Non-pigmented ciliary epithelial cell (primary cell): ENCODE data around the gene PTPRM.

ENCODE experiments used
- DNase-seq: peaks from one replicate; pipeline ENCODE4 v3.0.0-alpha.2; 2010; ENCODE audit warnings: low read depth

Gene PTPRM

DNA sequence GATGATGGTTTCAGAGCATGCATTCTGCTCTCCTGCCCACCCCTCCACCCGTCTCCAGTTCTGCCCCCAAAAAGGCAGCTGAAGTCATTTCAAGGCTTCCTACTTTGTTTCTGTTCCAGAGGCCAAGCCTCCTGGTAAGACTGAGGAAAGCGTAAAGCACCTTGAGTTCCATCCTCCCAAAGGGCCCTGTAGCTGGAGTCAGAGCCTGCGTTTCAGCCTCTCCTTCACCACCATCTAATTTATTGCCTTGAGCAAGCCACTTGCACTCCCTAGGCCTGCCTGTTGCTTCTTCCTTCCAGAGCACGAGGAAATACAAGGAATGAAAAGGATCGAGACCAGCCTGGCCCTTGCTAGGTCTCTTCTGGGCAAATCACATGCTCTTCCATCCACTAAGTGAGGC is 797.9 kb downstream of the PTPRM start:
- DNase-seq, result no peak

DNA sequence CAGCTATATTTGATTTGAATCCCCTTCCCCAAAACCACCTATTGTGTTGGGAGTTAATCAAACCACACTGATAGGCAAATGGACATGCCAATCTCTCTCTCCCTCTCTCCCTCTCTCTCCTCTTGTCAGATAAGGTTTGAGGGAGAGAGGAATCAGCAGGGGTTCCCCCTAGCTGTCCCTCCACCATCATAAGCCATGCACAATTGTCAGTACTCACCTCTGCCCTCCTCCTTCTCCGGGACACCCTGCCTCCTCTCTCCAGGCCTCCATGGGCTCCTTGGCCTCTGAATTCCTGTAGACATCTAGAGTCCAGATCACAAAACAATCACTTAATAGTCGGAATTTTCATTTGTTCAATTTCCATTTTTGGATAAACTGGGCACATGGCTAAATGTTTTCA is 798.4 kb downstream of the PTPRM start:
- no peak for DNase-seq

DNA sequence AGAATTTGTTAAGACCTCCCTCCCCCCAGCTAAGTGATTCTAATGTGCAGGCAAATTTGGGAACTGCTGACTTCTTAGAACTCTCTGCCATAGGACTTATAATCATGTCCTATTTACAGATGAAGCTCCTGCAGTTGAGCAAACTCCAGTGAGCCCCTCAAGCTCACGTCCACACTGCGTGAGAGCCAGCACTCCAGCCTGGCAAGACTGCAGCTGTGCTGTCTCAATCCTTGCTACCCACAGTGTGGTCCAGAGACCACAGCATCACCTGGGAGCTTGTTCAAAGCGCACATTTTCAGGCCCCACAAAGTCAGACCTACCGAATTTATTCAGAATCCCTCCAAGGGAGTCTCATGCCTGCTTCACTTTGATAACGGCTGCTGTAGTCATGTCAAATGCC is 799.0 kb downstream of the PTPRM start:
- DNase-seq, result no peak

DNA sequence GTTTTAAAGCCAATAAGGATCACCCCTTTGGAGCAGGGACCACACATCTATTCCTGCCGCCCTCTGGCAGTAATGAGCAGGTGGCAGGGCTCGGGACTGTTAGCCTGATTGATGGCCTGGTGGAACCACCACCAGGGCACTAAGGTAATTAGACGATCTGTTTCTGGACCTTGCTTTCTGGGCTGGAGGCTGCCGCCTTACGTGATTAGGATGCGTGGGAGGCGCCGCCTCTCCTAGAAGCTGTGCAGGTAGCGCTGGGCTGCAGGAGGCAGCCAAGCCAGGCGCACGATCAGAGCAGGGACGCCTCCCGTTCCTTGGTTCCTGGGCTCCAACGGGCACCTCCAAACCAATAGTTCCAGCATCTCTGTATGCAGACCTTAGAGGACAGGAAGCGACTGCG is 799.5 kb downstream of the PTPRM start:
- no peak for DNase-seq

DNA sequence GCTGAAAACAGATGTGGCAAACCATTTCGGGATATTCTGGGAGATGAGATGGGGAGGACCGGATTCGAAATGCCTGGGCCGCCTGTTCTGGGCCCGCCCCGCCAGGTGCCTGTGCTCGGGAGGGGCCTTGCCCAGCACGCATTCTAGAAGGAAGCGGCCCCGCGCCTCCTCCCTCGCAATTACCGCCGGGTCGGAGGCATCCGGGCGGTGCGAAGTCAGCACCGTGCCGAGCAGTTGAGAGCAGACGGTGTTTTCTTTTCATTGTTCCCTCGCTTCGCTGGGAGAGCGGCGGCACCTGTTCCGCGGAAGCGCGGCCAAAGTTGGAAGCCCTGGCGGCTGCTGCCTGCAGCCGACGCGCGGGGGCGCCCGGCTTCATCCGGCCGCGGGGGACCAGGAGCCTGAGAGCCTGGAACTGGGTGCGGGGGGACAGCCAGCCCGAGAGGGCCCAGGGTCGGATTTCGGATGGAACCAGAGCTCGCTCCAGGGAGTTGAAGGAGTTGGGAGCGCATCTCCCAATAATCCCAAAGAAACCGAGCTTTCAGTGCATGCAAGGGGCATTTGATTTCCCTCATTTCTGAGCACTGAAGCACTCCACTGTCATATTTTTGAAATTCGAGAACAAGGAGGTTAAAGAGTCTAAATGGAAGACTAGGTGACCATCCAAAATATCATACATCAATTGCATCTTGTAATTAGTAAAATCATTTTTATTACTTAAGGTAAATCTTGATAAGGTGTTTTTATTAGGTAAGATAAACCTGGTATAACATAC is 800.3 kb downstream of the PTPRM start:
- no peak for DNase-seq

DNA sequence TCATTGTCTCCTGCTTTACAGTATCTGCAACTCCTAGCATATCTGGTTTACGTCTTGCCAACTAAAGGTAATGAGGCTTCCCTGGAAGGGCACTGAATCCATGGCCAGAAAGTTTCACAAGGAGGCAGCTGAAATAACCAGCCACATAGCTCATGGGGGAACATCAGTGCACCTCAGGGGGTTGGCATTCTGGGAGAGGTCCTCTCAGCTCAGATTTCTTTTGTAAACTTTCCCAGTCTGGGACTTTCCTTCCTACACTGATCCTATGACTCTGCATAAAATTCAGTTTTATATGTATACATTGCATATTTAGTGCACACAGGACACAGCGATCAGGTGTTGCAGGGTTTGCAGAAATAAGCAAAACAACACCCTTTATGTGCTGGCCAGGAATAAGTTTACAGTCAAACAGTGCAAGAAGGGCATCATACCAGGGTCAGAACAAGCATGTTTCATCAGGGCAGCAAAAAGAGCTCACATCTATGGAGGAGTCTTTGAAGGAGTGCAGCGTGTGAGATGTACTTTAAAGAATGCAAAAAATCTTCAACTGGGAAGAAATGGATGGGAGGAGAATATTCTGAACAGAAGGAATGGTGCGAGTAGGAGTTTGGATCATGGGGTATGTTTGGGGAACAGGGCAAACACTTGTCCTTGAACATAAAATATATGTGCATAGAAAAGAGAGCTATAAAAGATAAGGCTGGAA is 801.5 kb downstream of the PTPRM start:
- DNase-seq, result no peak

DNA sequence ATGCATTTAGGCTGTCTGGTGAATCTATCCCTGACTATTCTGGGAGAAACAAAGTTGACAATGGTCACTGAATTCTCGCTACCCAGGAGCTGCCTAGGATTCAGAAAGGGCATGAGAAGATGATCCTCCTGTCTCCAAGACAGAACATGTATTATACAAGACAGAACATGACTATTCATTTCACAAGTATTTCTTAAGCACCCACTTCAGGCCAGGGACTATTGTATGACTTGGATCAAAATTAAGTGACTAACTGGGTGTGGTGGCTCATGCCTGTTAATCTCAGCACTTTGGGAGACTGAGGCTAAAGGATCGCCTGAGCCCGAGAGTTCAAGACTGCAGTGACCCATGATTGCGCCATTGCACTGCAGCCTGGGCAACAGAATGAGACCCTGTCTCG is 806.4 kb downstream of the PTPRM start:
- no peak for DNase-seq

DNA sequence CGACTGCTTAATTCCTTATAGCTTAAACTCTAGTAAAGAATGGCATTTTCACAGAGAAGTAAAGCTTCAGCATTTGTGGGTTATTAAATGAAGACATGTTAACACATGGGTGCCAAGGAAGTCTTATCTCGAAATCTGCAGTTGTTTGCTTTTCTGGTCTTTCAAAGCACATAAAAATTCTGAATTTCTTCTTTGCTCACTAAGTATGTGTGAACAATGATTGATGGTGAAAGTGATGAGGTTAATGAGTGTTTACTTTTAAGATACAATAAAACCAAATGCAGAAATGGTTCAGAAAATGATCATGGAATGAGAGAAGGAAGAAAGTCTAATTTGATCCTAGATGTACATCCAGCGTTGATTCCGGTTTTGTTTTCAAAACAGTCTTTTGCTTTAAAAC is 807.6 kb downstream of the PTPRM start:
- DNase-seq, result no peak

DNA sequence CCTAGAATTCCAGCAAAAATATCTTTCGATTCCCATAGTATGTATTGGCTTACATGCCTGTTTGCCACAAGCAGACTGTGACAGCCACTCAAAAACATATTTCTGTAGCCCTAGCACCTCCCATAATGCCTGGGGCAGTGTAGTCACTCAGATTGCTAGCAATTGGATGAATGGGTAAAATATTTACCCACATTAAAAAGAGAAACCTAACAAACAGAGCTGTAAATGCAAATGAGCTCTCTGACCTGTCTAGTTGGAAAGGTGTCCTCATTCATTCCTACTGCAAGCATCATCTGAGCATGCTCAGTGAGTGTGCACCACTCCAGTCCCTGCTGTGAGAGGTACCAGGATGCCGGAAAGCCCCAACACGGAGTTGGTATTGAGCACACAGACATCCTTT is 808.1 kb downstream of the PTPRM start:
- DNase-seq, result no peak

DNA sequence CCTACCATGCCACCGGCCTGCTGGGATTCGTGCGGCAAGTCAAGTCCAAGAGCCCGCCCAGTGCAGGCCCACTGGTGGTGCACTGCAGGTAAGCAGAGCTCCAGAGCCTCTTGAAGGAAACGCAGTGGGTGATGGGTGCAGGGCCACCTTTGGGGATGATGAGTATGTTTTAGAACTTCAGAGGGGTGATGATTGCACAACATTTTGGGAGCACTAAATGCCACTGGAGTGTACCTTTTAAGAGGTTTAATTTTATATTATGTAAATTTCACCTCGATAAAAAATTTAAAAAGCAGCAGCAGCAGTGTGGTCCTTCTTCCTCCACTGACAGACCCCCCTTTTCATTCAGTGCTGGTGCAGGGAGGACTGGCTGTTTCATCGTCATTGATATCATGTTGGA is 809.0 kb downstream of the PTPRM start:
- DNase-seq, result no peak

DNA sequence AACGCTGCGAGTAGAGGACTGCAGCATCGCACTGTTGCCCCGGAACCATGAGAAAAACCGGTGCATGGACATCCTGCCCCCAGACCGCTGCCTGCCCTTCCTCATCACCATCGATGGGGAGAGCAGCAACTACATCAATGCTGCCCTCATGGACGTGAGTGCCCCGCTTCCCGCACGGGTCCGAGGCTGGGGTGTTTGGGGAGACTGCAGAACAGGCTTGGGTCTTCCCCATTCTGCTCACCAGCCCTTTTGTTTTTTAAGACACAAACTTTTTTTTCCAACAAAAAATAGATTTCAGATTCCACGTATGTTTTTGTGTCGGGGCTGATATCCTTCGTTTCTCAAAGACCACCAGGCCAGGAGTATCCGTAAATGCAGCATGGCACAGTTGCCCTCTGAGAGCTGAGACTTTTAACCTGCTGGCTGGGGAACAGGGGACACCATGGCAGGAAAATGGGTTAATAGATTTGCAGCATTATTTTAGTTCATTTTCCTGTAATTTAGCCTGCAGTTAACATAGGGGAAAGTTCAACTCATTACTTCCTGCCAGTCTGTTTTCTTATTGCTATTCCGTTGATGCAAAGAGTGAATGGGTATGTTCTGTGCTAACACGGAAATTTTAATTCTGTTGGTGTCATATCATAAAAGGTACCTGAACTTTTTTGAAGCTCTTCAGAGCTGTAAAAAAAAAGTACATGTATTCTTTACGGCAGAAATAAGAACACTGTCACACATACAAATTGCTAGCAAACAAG is 812.2 kb downstream of the PTPRM start:
- no peak for DNase-seq

DNA sequence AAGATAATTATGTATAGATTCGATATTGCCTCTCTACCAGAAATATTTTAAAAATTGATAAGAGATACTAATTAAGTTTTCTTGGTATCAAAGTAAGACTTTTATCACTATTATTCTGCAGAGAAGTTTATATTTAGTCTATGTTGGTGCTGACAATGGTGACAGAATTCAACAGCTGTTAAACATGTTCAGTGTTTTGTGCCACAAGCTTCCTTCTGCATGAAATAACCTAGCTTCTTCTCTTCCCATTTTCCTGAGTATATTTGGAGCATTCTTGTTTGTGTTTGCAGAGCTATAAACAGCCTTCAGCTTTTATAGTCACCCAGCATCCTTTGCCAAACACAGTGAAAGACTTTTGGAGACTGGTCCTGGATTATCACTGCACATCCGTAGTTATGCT is 812.9 kb downstream of the PTPRM start:
- no peak for DNase-seq

DNA sequence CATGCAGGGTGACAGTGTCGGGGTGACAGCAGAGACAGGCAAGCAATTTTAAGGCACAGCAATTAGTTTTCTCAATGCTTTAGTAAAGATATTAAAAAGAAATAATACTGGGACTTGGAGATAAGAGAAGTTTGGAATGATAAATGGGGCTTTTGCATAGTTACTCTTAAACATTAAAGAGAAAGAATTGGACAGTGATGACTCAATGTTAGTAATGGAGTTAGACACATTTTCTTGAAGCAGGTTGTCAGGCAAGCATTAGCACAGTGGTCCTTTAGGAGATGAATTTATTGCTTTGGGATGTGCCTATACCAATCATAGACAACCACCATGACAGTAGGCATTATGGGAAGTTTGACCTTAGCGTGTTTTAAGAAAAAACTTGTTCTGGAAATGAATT is 813.8 kb downstream of the PTPRM start:
- DNase-seq, result no peak

DNA sequence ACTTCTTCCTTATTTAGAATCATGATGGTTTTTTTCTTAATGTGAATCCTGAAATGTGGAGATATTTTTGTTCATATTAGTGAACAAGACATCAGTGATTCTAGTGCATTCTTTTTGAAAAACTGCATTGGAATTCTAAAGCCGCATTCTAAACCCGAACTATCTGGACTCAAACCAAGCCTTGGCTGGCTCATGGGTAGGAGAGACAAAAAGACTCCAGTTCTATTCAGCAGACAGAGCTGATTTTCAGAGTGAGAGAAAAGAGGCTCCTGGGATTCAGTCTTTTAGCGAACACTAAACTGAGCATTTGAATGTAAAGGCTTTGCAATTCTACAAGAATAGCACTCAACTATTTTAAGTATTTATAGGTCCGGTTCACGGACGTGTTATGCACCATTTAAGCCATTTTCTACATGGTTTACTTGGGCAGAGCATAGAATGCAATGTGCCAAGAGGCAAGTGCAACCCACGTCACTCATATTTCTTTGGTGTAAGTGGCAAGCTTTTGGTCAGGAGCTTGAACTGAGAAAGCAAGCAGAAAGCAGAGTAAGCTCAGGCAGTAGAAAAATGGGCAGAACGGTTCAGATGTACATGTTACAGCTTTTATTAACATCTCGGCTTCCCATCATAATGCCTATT is 814.8 kb downstream of the PTPRM start:
- no peak for DNase-seq

DNA sequence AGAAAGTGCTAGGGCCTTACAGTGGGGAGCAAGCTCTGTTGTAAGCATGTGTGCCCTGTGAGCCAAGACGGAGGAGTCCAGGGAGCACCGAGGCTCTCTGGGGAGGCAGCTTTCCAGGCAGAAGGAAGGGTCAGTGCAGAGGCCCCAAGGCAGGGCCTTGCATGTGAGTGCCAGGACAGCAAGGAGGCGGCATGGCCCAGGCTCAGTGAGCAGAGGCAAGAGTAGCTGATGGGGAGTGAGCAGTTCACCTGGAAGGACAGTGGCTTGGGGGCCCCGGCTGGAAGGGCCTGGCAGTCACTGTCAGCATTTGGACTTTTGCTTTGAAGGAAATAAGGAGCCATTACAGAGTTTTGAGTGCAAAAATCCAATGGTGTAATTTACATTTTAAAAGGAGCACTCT is 818.3 kb downstream of the PTPRM start:
- no peak for DNase-seq

DNA sequence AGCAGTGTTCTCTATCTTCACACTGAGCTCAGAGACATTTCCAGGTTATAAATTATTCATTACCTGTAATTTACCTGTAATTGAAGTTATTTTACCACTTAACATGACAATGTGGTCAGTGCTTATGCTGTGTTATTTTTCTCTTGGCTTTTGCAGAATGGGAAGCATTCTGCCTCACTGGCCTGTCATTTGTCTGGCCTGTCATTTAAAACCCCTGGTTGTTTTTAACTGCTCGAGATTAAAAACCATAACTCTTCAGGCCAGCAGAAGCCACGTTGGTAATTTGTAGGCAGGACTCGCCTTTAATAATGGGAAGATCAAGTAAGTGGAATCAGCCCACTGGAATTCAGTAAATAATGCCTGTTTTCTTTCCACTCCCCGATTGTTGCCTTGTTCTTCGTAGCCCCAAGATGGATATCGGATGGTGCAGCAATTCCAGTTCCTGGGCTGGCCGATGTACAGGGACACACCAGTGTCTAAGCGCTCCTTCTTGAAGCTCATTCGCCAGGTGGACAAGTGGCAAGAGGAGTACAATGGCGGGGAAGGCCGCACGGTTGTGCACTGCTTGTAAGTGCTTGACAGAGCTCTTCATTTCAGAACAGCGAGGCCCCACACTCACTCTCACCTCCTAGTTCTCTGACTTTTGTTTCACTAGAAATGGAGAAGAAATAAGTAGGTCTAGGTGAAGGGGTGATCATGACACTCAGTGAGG is 819.7 kb downstream of the PTPRM start:
- DNase-seq, result no peak

DNA sequence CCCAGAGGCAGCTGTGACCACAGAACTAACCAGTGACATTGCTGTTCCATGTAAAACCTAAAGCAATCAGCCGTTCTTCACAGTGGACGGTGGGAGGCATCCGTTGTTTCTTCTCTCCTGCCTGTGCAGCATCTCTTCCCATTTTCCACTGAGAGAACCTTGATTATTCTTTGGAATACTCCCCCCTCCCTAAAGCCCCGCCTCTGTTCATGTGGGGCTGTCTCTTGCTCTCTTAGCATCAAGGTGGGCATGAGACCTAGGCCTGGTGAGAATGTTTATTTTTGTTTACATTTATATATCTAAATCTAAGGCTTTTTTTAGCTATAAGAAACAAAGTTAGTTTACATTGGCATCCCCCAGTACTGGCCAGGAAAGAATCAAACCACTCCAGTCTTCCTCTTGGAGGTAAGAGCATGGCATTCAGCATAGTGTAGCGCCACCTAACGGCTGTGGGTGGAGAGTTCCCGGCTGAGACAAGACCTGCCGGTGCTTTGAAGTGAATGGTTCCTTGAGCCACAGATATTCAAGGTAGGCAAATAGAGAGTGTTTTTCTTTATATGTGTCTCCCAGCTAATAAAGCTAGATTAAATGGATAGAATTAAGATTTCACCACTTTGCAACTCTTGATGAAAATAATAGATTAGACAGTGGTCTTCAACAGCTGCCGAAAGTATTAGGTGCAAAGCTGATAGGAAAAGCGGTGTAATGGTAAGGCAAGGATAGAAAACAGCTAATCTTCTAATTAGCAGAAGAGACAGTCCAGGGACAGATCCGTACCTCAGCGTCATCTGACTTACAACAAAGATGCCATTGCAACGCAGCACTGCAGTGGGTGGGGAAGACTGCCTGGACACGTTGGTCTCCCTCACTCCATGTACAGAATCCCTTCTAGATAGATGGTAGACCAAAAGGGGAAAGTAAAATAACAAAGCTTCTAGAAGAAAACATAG is 822.5 kb downstream of the PTPRM start:
- DNase-seq, result peak; percentile 48

DNA sequence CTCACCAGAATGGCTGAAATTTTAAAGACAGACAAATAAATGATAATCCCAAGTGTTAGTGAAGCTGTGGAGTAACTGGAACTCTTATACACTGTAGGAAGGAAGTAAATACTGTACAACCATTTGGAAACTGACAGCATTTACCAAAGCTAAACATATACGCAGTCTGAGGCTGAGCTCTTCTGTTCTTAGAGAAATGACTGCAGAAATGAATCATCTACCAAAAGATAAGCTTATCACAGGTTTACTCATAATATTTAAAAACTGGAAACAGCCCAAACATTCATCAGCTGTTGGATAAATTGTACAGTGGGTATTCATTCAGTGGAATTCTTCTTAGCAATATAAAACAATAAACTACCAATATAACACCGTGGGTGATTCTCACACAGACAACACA is 824.0 kb downstream of the PTPRM start:
- peak; percentile 52 for DNase-seq

DNA sequence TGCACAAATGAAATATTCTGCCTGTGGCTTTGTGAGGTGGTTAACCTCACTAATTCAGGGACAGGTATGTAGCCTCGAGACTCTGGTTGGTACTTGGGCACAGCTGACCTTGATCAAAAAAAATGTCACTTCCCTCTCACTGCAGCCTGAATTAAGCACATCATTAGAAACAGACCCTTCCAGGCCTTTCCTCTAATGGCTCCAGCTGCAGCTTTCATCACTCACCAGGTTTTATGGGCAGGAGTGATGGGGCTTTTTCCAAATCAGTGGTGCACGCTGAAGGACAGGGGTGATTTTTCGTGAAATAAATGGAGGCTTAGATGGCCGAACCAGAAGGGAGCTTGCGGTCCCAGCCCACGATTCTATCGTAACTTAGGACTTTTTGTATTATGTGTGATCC is 829.1 kb downstream of the PTPRM start:
- no peak for DNase-seq

DNA sequence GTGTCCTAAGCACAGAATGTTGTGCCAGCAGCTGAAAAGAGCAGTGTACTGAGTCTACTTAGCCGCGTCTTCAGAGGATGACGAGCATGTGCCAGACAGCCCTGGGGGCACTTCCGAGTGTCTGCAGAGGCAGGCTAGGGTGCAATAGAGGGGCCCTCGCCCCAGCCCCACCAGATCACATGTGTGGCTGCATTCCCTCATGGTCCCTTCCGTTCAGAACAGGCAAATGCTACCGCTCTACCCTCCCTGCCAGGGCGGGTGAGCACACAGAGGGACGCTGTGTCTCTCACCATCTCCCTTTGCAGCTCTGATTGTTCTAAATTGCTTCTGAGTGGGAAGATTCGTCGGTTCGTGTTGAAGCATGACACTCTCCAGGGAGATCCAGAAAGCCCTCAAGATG is 829.9 kb downstream of the PTPRM start:
- DNase-seq, result no peak

DNA sequence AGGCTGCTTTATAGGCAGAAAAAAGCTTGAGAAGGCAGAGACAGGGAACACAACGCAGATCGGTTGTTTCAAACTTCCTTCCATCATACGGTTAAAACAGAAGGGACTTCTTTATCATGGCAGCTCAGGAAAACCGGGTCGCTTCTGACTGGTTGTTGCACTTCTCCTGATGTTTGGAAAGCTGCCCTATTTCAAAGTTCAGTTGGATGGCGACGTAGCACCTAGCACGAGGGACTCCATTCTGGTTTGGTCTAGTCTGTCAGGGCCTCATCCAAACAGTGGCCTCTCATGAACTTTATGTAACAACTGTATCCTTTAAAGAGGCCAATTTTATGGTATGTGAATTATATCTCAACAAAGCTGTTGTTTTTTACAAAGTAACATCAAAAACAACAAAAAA is 832.0 kb downstream of the PTPRM start:
- DNase-seq, result no peak
